Measurements from ENCODE around the gene BZW1. TPM values are rescaled to one million over a fixed set of nuclear protein-coding genes. Genes with fewer than 3 reads are reported as not detected.

The BZW1 gene
- total RNA-seq, 2 experiments from 2014 or later: 497 to 509 TPM

DNA sequence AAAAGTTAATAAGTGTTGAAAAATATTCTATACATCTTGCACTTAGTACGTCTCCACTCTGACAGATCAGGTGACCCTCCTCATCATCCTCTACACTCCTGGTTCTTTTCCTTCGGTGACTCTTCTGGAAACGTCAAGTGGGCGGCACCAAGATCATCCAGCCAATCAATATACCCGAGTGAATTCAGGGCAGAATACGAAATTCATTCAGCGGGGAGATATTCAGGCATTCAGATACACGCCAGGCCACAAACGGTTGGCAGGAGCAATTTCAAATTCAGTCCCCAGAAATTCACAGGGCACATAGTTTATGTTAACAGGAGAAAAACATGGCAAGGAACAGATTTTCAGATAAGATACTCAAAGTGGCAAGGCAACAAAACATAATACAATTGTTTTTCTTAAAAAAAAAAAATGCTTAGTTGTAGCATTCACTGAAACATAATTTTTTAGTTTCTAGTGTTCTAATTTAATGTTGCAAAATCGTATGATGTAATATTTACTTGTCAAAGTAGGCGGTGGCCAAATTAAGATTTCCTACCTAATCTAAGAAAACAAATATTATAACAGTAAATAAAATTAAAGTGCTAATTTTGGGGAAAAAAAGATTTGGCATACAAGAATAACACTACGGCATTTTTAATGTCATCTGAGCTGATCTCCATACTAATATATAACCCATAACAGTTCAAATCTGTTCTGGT, 48.5 kb downstream of the BZW1 start:
- ChIA-PET CTCF (interaction anchor here (0.8 kb wide), 1 partner anchor 19 kb away, joined by 3 read pairs; no protein-coding TSS in a partner anchor), POLR2A (interaction anchor here (0.7 kb wide), 1 partner anchor 80 kb away, joined by 3 read pairs; no protein-coding TSS in a partner anchor)

DNA sequence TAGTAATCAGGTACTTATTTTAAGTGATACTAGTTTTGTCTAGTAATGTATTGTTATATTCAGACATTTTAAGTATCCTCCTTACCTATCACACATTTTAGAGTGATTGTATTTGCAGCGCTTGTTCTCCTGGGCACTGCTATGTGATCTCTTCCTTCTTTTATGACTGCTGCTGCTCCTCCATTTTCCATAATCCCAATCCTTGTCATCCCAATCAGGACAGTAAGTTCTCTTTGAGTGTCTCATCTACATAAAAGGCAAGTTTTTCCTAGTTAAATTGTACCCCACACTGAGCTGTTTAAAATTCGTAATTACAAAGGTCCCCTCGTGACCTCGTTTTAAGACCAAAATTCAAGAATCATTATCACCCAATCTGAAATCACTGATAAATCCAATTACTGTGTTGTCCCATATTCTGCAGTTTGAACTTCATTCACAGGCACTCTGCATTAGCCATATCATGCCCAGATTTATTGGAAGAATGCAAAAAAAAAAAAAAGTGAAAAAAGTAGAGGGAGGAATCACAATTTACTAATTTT, 50.0 kb downstream of the BZW1 start:
- POLR2A ChIA-PET: interaction anchor here (0.5 to 1.0 kb wide), 5 partner anchors 13 to 256 kb away, joined by 3 to 8 read pairs (median 3); partner anchors contain the start of genes NIF3L1 and PPIL3
- CTCF ChIA-PET: interaction anchor here (0.7 kb wide), 1 partner anchor 53 kb away, joined by 3 read pairs; no protein-coding TSS in a partner anchor

DNA sequence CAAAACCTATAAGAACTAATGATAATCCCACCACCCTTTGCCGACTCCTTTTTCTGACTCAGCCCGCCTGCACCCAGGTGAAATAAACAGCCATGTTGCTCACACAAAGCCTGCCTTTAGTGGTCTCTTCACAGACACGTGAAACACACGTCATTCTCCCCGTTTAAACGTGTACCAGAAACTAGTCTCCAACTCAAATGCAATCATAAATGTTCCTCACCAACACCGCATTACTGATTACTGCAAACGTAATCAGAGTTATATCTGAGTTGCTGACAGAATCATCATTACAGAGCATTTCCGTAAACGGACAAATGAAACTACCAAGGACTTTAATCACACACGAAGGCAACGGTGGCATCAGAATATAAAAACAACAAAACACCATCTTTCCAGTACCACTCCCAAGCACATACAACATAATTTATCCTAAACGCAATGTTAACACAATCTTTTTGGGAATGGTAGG, 50.9 kb downstream of the BZW1 start:
- CTCF ChIA-PET: interaction anchor here (0.7 kb wide), 1 partner anchor 54 kb away, joined by 3 read pairs; no protein-coding TSS in a partner anchor
- POLR2A ChIA-PET: interaction anchor here (0.5 to 0.6 kb wide), 2 partner anchors 20 to 209 kb away, joined by 3 to 4 read pairs; no protein-coding TSS in a partner anchor

DNA sequence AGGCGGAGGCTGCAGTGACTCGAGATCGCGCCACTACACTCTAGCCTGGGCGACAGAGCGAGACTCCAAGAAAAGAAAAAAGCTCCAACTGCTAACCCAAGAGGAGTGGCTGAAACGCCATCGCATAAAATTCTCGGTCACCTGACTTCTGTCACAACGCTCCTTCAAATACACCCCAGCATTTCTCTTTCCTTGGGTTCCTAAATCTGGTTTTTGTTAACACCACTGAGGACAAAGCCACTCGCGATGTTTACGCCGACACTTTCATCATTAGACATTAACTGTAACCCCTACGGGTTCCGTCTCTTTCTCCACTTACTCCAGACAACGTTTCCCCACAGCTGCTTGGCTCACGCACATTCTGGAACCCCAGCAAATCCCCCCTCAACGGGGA, 52.1 kb downstream of the BZW1 start:
- POLR2A ChIA-PET: interaction anchor here (0.6 to 3.0 kb wide), 21 partner anchors 24 to 587 kb away, joined by 3 to 36 read pairs (median 6); partner anchors contain the start of genes KCTD18, NIF3L1, ORC2 and PPIL3
- CTCF ChIA-PET: interaction anchor here (0.7 to 2.6 kb wide), 5 partner anchors 26 to 267 kb away, joined by 3 to 10 read pairs (median 4); partner anchors contain the start of genes NIF3L1 and PPIL3

DNA sequence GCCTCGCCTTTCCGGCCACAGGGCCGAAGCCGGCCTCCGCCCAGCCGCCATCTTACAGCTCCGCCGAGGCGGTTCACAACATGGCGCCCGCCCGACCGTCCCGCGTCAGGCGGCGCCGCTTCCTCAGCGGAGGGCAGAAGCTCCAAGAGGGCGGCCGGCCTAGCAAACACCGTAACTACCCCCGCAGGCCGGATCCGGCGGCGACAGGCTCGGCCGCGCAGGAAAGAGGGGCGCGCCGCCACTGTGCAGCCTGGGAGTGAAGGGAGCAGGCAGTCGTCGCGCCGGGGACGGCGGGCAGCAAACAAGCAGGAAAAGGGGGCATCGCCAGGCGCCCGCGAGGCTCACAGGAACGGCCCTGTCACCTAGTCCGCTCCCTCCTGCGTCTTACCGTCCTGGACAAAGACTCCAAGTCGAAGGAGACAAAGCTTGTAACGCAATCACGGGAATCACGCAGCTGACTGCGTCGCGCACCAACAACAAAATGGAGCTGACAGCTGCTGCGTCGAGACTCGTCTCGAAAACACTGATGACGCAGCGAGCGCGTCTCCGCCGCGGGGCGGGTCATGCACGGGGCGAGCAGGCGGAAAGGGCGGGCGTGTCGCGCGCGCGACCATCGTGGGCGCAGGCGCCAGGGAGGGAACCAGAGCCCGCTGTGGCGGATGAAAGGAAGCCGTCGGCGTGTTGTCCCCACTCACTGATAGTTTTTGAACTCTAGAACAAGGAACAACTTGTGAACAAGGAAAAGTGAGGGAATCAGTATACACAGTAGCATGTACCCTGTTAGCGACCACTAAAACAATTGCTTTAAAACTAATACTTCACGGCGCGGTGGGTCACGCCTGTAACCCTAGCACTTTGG, 52.7 kb downstream of the BZW1 start, which contains the start of gene CLK1:
TSS of gene CLK1 (minus strand) at position 483 of the 859 bp plus-strand sequence. CDS start 2,796 bp downstream, outside the sequence.
- ChIA-PET CTCF (interaction anchor here (0.7 to 2.6 kb wide), 5 partner anchors 25 to 266 kb away, joined by 3 to 10 read pairs (median 4); partner anchors contain the start of genes NIF3L1 and PPIL3), POLR2A (interaction anchor here (0.6 to 3.0 kb wide), 23 partner anchors 23 to 586 kb away, joined by 3 to 36 read pairs (median 5); partner anchors contain the start of genes BZW1, KCTD18, NIF3L1 and ORC2)

DNA sequence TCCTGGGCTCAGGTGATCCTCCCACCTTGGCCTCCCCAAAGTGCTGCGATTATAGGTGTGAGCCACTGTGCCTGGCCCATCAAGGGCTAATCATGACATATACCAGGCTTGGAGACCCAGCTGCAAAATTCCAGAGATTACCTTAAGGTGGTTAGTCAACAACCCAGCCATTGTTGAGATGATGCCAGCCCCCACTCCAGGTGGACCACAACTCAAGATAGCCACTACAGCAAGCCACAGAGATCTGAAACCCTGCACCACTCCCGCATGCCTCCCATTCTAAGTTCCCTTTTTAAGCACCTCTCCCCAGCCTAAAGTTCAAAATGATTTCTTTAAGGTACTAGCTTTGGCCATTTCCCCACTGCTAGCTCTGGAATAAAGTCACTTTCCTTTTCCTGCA, 57.3 kb downstream of the BZW1 start:
- CTCF ChIA-PET: interaction anchor here (0.7 to 1.6 kb wide), 2 partner anchors 11 to 163 kb away, joined by 4 read pairs; no protein-coding TSS in a partner anchor

DNA sequence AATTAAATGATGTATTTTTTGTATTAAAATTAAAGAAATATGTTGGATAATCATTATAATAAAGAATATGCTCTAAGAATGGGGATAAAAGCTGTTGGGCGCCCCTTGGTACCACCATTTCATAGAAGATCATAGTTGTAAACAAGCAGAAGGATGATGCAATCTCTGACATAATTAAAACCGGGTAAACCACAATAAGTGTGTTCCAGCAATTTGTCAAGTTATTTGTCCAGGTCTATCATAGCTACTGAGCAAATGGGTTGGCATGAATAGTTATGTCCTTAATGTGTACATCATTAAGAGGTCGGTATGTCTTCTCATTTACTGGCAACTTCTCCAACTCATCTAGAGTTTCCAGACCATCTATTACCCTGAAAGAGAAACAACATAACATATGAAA, 59.4 kb downstream of the BZW1 start:
- POLR2A ChIA-PET: no interaction called here
- CTCF ChIA-PET: no interaction called here

More for the DNA sequence above, 57.3 kb downstream of the BZW1 start:
- POLR2A ChIA-PET: interaction anchor here (1.0 kb wide), 1 partner anchor 11 kb away, joined by 5 read pairs; no protein-coding TSS in a partner anchor

DNA sequence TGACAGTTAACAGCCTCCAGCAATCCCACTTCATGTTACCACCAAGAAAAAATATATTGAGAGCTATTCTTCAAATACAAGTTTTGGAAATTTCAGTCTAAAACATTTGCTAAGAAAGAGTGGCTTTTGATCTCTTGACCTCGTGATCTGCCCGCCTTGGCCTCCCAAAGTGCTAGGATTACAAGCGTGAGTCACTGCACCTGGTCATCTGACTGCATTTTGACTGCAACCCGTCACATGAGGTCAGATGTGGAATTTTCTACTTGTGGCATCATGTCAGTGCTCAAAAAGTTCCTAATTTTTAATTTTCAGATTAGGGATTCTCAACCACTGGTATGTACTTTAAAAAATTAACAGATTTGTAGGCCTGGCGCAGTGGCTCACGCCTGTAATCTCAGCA, 61.9 kb downstream of the BZW1 start:
- ChIA-PET POLR2A (no interaction called here), CTCF (no interaction called here)

Other genes starting within 250 kb of the BZW1 start
- not detected for gene AOX1, start 225.9 kb upstream of the BZW1 start, total RNA-seq
- gene CLK1, start 52.7 kb downstream of the BZW1 start, total RNA-seq: 100 to 1,000 TPM in 1 of 2 experiments, 10 to 100 TPM in 1; 95.8 to 102 TPM
- 10 to 100 TPM; 38.3 to 41.7 TPM for gene PPIL3, start 77.2 kb downstream of the BZW1 start, total RNA-seq
- 10 to 100 TPM; 26.0 to 30.5 TPM for gene NIF3L1, start 77.5 kb downstream of the BZW1 start, total RNA-seq
- 10 to 100 TPM; 48.5 to 51.0 TPM for gene ORC2, start 151.8 kb downstream of the BZW1 start, total RNA-seq

All from activated CD8-positive, alpha-beta memory T cell treated with anti-CD3 and anti-CD28 coated beads for 36 hours (primary cell).